Bladder microvascular endothelial cell (primary cell): Measurements from ENCODE around the gene TOX3. TPM values are rescaled to one million over a fixed set of nuclear protein-coding genes. Genes with fewer than 3 reads are reported as not detected.

Source experiments
- total RNA-seq: library from RNA; depleted of rRNA; stranded (reverse); fragments of >200 nt; gene quantifications from 2 replicates; pipeline ENCODE4 v1.2.3, GENCODE V29; 2014

The TOX3 gene
- total RNA-seq, result not detected in 2 replicates

GRCh38 chr16:52547004-52547833 is at the start of gene TOX3:
Gene TOX3 (minus strand): TSS chr16:52547143. CDS start chr16:52546723, 420 bp downstream.

